ENCODE results near the gene PTPRS.

Gene PTPRS

GRCh38 chr19:5305163-5305562 lies 35.4 kb downstream of the PTPRS start:
- DNase-seq: no peak

GRCh38 chr19:5304486-5304885 lies 36.1 kb downstream of the PTPRS start:
- DNase-seq: no peak

GRCh38 chr19:5303208-5303607 lies 37.4 kb downstream of the PTPRS start:
- no peak for DNase-seq

DNA sequence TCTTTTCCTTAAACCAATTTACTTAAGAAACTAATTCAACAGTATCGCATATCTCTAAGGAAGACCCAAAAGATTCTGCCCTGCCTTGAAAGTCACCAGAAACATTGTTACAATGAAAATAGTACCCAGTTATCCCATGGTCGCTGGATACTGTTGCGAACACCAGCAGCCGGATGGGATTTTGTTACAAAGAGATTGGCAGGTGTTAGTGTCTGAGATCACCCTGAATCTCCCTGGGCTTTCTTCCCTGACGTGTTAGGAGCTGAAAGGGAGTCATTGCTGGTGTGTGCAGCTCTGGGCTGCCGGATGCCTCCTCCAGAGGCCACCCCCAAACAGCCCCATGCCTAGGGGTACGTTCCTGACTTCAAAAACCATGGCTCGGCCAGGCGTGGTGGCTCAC lies 38.2 kb downstream of the PTPRS start:
- no peak for DNase-seq

DNA sequence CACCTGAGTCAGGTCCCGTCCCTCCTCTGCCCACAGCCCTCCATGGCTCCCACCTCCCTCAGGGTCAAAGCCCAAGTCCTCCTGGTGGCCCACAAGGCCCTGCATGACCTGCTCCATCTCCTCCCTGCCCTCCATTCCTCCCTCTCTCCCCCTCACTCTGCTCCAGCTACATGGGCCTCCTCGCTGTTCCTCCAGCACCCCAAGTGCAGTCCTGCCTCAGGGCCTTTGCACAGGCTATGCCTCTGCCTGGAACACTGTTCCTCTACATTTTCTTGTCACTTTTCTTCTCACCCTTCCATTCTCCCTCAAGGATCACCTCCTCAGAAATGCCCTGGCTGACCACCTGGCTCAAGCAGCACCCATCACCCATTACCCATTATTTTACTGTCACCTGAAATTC lies 41.5 kb downstream of the PTPRS start:
- DNase-seq: no peak

DNA sequence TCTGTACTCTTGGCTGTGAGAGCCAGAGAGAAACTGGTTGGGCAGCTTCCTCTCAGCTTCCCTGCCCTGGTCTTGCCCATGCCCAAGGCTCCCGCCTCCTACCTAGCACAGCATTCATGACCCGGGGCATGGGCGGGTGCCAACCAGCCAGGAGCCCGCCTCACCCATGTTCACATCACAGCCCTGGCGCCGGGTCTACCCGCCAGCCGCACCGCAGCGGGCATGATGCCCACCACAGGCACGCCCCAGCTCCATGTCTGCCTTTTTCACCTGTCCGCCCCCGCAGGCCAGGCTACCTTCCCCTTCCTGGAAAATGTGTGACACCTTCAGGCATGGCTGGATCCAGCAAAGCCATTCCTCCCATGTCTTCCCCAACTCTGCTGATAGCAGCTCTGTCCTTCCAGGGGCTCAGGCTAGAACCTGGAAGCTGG lies 42.1 kb downstream of the PTPRS start:
- DNase-seq: no peak

DNA sequence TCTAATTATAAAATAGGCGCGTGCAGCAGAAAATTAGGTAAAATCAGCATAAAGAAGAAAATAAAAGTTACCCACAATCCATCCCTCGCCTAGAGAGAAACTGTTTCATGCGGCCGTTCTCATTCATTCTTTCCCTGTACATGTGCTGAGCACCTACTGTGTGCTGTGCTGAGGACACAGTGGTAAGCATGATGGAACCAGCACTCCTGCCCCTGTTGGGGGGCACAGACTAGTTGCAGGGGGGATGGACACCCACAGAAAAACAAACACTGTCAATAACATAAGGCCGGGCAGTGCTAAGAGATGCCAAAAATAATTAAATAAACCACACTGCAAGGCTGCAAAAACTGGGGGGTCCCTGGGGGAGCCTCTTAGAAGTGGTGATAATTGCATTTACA lies 43.3 kb downstream of the PTPRS start:
- DNase-seq: no peak

GRCh38 chr19:5296457-5297271 lies 43.9 kb downstream of the PTPRS start:
- no peak for DNase-seq

DNA sequence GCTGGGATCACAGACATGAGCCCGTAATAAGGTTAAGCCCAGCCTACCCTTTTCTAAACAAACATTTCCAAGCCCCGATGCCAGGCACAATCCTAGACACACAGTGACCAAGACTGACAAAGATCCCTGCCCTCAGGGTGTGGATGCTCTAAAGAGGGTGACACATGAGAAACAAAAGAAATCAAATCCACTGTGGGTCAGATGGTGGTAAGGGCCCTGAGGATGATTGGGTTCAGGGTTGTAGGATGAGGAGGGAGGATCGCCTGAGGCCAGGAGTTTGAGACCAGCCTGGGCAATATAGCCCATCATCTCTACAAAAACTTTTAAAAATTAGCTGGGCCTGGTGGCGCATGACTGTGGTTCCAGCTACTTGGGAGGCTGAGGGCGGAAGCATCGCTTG lies 44.6 kb downstream of the PTPRS start:
- no peak for DNase-seq

DNA sequence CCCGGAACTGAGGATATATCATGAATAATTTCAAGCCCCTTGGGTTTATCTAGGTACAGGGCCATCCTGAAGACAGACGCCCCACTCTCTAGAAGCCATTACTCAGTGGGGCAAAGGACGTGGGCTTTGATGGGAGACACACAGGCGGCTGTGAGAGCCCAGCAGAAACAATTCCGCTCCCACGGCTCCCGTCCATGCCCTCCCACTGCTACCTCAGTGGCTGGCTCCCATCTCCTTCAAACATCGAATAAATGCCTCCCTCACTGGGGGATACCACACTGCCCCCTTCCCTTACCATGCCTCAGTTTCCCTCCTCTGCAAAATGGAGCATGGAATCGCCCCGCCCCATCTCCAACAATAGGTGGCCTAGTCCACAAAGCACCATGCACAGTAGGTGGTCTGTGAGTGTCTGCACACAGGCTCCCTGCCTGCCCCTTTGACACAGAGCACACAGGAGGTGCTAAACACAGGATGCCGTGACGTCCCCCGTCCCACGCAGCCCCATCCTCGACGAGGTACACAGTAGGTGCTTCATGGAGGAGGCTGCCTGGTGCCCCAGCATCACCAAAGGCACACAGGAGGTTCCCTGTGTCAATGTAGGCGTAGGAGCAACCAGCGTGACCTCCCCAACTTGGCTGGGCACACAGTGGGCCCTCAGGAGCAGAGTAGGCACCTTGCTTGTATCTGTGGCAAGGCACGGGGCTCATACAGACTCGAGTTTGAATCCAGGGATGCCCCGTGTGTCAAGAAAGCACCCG lies 46.0 kb downstream of the PTPRS start:
- DNase-seq: no peak

DNA sequence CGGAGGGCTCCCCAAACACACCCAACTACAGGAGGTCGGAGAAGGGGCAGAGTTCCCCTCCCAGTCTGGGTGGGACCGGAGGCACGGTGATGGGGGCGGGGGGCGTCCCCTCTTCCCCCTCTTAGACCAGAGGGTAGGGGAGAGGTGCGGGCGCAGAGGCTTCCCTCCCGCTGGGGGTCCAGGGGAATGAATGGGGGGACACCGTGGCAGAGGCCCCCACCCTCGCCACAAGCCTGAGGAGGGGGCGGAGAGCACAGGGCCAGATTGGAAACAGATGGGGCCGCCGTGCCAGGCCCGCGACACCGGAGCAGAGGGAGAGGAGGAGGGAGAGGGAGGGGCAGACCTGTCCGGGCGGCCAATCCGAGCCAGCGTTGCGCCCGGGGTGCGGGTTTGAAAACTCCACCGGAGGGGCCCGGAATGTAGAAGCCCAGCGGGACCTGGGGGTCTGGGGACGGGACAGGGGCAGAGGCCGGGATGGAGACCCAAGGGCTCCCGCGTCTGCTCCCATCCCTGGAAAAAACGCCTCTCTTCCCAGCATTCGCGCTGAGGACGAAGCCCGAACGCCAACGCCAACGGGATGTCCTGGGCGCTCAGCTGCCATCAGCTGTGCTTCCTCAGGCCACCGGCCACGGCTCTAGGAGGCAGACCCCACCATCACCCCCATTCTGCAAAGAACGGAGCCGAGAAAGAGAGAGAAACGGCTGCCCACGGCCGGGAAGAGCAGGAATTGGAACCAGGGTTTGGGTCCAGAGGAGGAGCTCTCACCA lies 46.8 kb downstream of the PTPRS start:
- DNase-seq: no peak

DNA sequence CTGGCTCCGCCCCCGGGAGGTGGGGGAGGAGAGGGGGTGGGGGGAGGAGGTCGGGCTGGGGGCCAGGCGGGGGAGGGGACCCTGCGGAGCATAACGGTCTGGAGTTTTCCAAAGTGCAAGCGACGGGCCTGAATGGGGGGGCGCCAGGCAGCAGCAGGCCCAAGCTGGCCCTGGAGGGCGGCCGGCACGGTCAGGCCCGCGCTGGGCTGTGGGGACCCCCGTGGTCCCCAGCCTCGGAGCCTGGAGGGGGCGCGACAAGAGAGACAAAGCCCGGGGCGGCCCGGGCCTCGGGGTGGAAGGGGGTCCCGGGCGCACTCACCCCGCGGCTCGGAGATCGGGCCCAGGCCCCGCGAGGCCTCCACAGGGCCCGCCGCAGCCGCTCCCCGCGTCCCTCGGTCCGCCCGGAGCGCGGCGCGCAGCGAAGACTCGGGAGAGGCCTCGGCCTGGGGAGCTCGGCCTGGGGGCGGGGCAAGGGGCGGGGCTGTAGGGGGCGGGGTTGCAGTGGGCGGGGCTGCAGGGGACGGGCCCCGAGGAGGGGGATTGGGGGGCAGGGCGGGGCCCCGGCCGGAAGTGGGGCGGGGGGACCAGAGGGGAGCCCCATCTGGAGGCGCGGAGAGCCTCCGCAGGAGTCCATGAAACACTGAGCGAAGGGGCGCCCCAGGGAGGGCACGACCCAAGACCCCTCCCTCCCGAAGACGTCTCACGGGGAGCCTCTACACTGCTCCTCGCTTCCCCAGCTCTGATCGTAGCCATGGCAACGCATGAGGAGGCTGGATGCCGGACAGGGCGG lies 47.6 kb downstream of the PTPRS start:
- peak in 1 of 2 experiments; percentile 9 for DNase-seq

GRCh38 chr19:5292453-5292821 lies 48.2 kb downstream of the PTPRS start:
- no peak for DNase-seq

- no peak for DNase-seq
Measured at GRCh38 chr19:5291588-5292193, 48.9 kb downstream of the PTPRS start.
